Parathyroid adenoma (tissue), 2 donors: Measurements from ENCODE around the gene AGBL5.

ENCODE experiments used
- H2AFZ ChIP-seq: fragments of 300-600 bp; sonication (generic); one replicate; pipeline ENCODE4 v1.7.0; 2017; ENCODE audit warnings: antibody characterized with exemption, mild to moderate bottlenecking
- H3K27ac ChIP-seq: fragments of 300-600 bp; sonication (generic); one replicate; pipeline ENCODE4 v1.7.0; 2017
- H3K27me3 ChIP-seq: fragments of 300-600 bp; sonication (generic); one replicate; pipeline ENCODE4 v1.7.0; 2017; ENCODE audit warnings: low read length; ENCODE audit not compliant: control insufficient read depth, insufficient read depth
- H3K36me3 ChIP-seq: fragments of 300-600 bp; sonication (generic); one replicate; pipeline ENCODE4 v1.7.0; 2017; ENCODE audit warnings: low read length; ENCODE audit not compliant: control insufficient read depth, insufficient read depth
- H3K4me1 ChIP-seq: fragments of 300-600 bp; sonication (generic); one replicate; pipeline ENCODE4 v1.7.0; 2017; ENCODE audit warnings: control low read depth
- H3K4me2 ChIP-seq: fragments of 300-600 bp; sonication (generic); one replicate; pipeline ENCODE4 v1.7.0; 2017; ENCODE audit warnings: low read length
- H3K4me3 ChIP-seq: fragments of 300-600 bp; sonication (generic); one replicate; pipeline ENCODE4 v1.7.0; 2017; ENCODE audit warnings: low read depth, low read length
- H3K79me2 ChIP-seq: fragments of 300-600 bp; sonication (generic); one replicate; pipeline ENCODE4 v1.7.0; 2017; ENCODE audit warnings: control low read depth
- H3K9ac ChIP-seq: fragments of 300-600 bp; sonication (generic); one replicate; pipeline ENCODE4 v1.7.0; 2017; ENCODE audit warnings: mild to moderate bottlenecking
- H3K9me3 ChIP-seq: fragments of 300-600 bp; sonication (generic); one replicate; pipeline ENCODE4 v1.7.0; 2017; ENCODE audit warnings: low read length; ENCODE audit not compliant: control insufficient read depth
- CTCF ChIP-seq: fragments of 300-600 bp; sonication (generic); IDR thresholded peaks from one replicate; pipeline ENCODE4 v1.7.0; 2017; ENCODE audit warnings: antibody characterized with exemption, mild to moderate bottlenecking
- donor health status: primary hyperparathyroidism.

AGBL5 gene

DNA sequence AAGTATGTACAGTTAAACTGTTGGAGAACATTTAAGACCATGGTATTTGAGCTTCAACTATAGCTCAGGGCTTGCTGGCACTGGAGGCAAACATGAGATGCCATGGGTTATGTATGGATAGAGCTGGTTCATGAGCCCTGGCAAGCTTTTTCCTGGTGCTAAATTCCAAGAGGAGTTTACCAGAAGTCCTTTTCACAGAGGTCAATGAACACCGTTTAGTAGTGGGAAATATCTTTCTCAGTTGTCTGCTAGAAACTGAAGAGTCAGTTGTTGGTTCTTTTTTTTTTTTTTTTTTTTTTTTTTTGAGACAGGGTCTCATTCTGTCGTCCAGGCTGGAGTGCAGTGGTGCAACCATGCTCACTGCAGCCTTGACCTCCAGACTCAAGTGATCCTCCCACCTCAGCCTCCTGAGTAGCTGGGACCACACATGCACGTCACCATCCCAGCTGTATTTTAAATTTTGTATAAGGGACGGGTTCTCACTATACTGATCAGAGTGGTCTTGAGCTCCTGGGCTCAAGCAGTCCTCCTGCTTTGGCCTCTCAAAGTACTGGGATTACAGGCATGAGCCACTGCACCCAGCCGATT is 36.4 kb downstream of the AGBL5 start:
- H3K27ac ChIP-seq = no peak overlapping the region
- no peak overlapping the region for H3K4me2 ChIP-seq
- no peak for TF ChIP-seq CTCF
- H3K9me3 ChIP-seq = no peaks in the 10 kb centered on the region
- no peaks in the 10 kb centered on the region for H3K27me3 ChIP-seq
- no peak overlapping the region for H3K4me3 ChIP-seq
- H2AFZ ChIP-seq = no peak overlapping the region
- no peak overlapping the region for H3K9ac ChIP-seq
- no peaks in the 10 kb centered on the region for H3K79me2 ChIP-seq
- H3K4me1 ChIP-seq = peaks cover 22% of the 10 kb centered on the region
- H3K36me3 ChIP-seq = no peaks in the 10 kb centered on the region

DNA sequence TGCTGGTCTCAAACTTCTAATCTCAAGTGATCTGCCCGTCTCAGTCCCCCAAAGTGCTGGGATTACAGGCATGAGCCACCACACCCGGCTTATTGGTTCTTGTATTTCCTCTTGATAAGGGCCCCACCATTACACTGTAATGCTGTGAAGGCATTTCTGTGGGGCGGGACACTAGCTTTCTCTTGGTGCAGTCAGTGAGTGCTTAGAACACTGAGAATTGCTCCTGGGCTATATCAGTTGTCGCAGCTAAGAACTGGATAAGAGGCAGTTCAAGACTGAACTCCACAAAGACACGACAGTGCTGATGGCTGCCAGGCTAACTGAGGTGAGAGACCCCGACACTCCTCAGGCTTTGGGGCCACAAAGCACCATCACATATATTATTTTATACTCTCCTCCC is 37.2 kb downstream of the AGBL5 start:
- H3K9me3 ChIP-seq = no peaks in the 10 kb centered on the region
- H3K9ac ChIP-seq = no peak overlapping the region
- H3K27ac ChIP-seq = no peak overlapping the region
- no peaks in the 10 kb centered on the region for H3K27me3 ChIP-seq
- no peak overlapping the region for H3K4me3 ChIP-seq
- TF ChIP-seq CTCF = no peak
- H2AFZ ChIP-seq = no peak overlapping the region
- no peaks in the 10 kb centered on the region for H3K36me3 ChIP-seq
- H3K79me2 ChIP-seq = no peaks in the 10 kb centered on the region
- peaks cover 29% of the 10 kb centered on the region for H3K4me1 ChIP-seq
- H3K4me2 ChIP-seq = no peak overlapping the region

- Histone ChIP-seq H3K27me3 (no peaks in the 10 kb centered on the region), H3K9ac (no peak overlapping the region), H3K4me1 (peaks cover 30% of the 10 kb centered on the region), H3K36me3 (no peaks in the 10 kb centered on the region), H3K9me3 (no peaks in the 10 kb centered on the region), H2AFZ (no peak overlapping the region), H3K4me3 (no peak overlapping the region), H3K79me2 (no peaks in the 10 kb centered on the region), H3K4me2 (no peak overlapping the region), H3K27ac (no peak overlapping the region)
- TF ChIP-seq CTCF = no peak
These were observed 37.9 kb downstream of the AGBL5 start for GRCh38 chr2:27089111-27089954.

DNA sequence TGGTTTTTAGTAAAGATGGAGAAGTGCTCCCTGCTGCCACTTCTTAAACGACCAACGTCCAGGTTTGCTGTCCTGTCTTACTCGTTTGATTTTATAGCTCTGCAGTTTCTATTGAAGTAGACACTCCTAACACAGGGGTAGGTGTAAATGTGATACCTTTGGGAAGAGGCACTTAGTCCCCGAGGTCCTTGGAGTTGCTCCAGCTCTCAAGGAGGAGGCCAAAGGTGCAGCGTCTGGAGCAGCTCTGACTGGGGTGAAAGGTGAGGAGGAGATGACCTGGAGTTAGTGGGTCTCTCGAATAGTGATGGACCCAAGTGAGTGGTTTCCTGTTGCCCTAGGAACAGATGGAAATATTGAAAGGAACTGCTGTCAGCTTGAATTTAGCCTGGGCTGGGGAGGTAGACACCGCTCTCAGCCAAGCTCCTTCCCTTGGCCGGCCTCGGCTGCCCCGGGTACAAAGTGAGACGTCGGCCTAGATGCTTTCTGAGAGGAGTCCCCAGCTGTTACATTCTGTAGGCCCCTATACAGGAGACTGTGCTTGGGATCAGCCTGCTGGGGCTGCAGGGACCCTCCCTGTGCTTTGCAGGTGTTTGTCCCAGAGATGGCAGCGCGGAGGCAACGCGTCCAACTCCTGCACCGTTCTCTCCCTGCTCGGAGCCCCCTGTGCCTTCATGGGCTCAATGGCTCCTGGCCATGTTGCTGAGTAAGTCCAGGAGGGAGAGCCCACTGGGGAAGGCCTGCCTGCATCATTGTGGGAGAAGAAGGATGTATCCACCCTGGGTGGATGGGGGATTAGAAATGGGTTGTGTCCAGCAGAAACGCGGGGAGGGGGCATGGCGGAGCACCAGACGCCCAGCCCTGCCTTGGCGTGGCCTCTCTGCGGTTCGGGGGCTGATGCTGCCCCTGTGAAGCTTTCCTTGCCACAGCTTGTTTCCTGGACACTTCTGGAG is 40.6 kb downstream of the AGBL5 start:
- H3K9ac ChIP-seq = no peak overlapping the region
- H3K4me1 ChIP-seq = peaks cover 31% of the 10 kb centered on the region
- no peaks in the 10 kb centered on the region for H3K36me3 ChIP-seq
- H3K4me3 ChIP-seq = no peak overlapping the region
- no peaks in the 10 kb centered on the region for H3K9me3 ChIP-seq
- no peak for TF ChIP-seq CTCF
- no peak overlapping the region for H3K4me2 ChIP-seq
- no peak overlapping the region for H3K27ac ChIP-seq
- no peaks in the 10 kb centered on the region for H3K27me3 ChIP-seq
- H3K79me2 ChIP-seq = no peaks in the 10 kb centered on the region
- H2AFZ ChIP-seq = peak overlapping the region; percentile 86
